Forelimb muscle (tissue), 1 donor: ENCODE data around the gene TTC9B. TPM values are rescaled to one million over a fixed set of nuclear protein-coding genes. Genes with fewer than 3 reads are reported as not detected.

ENCODE experiments used
- DNase-seq: peaks from one replicate; pipeline ENCODE4 v3.0.0-alpha.2; 2013; ENCODE audit warnings: low read depth
- polyA plus RNA-seq: library from polyadenylated mRNA; unstranded; fragments of 120-200 nt; gene quantifications from one replicate; pipeline ENCODE4 v1.2.1, GENCODE V29; 2013; ENCODE audit not compliant: insufficient read length

TTC9B gene
- polyA plus RNA-seq, 1 donor = 0.10 TPM

DNA sequence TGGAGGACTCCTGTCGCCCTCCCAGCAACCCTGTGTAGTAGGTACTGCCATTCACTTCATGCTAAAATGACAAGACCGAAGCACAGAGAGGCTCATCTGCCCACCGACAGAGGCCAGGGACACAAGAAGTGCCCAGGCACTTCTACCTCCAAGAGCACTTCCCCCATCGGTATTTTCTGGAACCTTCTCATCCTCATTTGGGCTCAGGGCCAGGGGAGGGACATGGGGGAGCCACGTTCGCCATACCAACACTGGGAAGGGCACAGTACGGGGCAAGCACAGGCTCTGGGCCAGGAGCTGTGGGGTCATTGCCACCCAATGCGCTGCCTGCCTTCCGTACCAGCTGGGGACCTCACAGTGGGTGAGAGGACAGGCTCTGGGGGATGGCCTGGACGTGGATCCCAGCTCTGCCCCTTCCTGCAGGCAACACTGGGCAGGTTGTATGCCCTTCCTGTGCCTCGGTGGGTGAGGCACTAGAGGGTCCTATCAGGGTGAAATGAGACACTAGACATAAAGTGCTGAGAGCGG is 29.6 kb upstream of the TTC9B start:
- DNase-seq = no peak

DNA sequence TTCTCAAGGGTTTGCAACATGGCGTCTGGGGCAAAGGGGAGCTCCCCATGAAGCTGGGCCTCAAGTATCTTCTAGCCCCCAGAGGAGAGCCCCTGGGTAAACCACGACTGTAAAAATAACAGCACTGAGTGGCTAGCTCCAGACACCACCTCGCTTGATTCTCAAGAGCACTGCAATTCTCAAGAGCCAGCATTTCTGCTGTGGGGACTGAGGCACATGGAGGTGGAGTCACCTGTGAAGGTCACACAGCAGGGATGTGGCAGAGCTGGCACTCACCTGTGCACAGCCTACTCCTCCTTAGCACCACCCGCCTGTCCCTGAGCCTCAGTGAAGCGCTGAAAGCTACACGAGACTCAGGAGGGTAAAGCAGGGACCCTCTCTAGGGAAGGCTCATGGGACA is 29.0 kb upstream of the TTC9B start:
- DNase-seq = no peak

DNA sequence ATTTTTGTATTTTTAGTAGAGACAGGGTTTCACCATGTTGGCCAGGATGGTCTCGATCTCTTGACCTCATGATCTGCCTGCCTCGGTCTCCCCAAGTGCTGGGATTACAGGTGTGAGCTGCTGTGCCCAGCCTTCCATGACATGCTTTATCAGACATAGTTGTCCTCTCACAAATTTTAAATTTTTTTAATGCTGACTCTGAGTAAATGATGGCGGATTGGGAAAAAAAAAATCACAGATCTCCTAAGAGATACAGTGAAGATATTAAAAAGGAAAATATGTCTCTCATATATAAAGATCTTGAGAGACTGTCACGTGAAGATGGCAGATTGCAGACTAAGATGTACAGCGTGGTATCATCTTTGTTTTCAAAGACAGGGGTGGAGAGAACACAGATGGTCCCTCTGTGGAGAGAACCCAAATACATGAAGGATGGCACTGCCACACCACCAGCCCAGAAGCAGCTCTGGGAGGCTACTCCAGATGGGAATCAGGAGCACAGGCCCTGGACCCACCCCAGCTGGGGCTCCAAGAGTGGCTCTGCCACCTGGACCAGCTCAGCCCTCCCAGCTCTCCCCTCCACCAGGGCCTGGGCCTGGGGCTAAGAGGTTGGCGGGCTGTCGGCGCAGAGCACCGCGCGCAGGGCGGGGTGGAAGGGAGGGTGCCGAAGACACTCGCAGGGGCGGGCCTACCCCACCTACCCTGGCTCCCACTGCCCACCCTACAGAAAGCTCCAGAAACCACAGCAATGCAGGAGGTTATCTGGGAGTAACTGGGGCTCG is 28.3 kb upstream of the TTC9B start:
- no peak for DNase-seq

DNA sequence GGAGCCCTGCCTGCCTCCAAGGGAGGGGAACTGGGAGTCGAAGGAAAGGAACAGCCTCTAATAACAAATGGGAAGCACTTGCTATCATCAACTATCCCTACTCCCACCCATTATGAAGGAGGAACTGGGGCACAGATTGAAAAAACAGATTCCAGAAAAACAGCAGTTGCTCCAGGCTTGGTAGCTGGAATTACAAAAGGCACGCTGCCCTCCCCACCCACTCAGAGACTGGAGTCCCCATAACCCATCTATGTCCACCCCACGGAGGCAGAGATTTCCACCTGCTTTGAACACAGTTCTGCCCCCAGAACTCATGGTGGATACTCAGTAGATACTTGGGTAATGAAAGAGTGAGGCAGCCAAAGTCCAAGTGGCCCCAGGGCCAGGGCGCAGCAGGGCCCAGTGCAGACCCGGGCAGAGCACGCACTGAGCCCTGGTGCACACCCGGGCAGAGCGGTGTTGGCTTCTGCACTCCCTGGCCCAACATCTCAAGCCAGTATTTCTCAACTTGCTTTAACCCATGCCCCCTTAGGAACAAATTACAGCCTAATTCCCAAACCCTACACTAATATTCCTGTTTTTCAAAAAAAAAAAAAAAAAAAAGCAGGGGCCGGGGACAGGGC is 27.4 kb upstream of the TTC9B start:
- no peak for DNase-seq

DNA sequence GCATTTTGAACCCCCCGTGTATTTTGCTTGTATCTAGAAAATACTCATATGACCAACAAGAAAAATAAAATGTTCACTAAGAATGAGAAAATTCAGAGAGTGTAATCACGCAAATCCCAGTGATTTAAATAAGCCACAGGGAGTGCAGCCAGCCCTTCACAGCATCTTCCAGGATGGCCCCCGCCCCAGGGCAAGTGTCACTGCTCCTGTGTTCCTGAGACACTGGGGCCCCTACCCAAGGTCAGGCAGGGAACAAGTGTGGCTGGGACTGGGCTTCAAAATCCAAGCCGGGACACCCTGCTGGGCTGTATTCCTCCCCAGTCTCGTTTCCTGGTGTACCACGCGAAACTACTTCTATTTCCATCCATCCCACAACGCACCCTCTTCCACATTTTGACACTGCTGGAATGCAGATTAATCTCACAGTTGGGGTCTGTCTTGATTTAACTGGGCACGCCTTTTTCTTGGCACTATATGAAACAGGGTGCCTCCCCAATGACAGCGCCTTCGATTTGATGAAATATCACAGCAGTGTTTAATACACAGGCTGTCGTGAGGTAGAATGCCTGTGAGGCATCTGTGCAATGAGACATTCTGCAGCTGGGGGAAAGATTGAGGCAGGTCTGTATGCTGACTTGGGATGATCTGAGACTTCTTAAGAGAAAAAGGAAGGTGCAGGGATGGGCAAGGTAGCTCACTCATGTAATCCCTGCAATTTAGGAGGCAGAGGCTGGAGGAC is 26.6 kb upstream of the TTC9B start:
- no peak for DNase-seq

DNA sequence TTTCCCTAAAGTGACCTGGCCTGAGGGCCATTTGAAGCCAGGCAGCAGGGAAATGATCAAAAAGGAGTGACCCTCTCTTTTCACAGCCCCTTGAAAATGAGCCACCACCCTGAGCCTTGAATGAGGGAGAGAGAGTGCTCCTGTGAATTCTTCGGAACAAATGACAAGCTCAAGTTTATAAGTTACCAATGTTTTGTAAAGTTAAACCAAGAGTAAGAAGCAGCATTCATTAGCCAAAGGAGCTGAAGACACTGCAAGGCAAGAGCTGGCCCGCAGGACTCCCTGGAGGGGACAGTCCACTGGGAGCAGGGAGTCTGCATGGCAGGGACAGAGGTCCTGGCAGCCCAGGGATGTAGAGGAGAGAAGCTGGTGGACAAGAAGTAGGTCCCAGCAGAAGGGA is 25.0 kb upstream of the TTC9B start:
- DNase-seq = no peak

DNA sequence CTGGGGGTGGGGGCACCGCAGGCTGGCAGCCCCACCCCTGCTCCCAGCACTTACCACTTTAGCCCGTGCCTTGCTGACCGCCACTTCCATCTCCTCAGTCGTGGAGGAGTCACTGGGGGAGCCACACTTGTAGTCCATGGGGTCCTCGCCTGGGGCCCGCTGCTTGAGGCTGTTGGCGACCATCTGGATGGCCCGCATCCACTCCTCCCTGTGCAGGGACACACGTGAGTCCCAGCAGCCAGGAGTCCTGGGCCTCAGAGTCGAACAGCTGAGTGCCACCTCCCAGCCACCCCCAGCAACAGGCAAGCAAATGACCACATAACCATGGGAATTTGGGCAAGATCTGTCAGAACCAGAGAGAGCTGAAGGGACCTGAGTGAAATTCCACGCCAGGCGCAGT is 24.3 kb upstream of the TTC9B start:
- DNase-seq = no peak

DNA sequence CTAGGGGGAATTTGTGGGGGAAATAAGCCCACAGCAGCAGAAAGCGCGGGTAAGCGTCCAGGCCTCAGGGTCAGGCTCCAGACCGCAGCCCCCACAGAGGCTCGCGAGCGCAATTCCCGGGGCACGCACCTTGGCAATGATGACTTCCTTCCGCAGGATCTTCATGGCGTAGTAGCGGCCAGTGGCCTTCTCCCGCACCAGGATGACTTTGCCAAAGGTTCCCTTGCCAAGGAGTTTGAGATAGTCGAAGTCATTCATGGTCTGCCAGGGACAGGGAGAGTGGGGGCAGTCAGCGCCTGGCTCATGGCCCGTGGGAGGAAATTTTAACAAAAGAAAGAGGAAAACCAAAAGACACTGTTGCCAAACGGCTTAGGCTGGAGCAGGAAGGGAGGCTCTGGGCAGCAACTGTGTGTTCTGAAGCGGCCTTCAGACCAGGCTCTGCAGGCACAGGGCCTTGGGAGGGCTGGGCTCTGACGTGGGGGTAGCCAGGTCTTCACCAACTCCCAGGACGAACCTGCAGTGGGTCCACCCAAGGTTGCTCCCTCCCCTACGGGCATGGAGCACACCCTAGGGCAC is 23.7 kb upstream of the TTC9B start:
- DNase-seq = peak; percentile 25

DNA sequence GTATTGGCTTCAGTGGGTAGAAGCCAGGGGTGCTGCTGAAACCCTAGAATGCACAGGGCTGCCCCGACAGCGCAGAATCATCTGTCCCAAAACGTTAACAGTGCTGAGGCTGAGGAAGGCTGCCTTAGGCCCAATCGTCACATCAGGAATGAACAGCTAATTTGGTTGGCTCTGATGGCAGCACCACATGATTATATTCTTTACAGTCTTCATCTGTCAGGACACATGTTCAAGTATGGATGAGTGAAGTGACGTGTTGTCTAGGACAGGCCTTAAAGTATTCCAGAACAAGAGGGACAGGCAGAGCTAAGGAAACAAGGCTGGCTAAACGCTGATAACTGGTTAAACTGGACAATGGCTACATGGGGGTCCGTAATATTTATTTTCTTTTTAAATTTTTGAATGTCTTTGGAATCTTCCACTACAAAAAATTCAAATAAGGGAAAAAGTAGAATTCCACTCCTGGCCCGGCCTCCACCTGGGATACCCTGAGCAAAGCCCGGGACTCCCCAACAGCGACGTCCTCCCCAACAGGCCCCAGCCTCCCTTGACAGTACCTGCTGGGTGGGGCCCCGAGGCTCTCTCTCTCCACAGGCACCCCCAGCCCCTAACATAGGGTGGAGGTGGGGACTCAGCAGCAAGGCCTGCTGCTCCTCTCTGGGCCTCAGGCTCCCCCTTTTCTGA is 23.1 kb upstream of the TTC9B start:
- DNase-seq = no peak

DNA sequence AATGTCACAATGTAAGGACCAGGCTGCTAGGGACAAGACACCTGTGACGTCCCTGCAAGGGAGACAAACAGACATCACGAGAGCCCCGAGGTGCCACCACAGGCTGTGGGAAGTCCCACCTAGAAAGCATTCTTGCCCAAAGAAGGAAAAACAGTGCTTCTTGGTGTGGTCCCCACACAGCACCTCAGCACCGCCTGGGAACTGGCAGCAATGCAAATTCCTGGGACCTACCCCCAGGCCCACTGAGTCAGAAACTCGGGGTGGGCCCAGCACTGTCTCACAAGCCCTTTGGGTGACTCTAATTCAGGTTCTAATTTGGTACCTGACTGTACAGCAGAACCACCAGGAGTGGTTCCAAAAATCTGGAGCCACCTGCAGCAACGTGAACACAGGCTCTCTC is 22.1 kb upstream of the TTC9B start:
- no peak for DNase-seq

DNA sequence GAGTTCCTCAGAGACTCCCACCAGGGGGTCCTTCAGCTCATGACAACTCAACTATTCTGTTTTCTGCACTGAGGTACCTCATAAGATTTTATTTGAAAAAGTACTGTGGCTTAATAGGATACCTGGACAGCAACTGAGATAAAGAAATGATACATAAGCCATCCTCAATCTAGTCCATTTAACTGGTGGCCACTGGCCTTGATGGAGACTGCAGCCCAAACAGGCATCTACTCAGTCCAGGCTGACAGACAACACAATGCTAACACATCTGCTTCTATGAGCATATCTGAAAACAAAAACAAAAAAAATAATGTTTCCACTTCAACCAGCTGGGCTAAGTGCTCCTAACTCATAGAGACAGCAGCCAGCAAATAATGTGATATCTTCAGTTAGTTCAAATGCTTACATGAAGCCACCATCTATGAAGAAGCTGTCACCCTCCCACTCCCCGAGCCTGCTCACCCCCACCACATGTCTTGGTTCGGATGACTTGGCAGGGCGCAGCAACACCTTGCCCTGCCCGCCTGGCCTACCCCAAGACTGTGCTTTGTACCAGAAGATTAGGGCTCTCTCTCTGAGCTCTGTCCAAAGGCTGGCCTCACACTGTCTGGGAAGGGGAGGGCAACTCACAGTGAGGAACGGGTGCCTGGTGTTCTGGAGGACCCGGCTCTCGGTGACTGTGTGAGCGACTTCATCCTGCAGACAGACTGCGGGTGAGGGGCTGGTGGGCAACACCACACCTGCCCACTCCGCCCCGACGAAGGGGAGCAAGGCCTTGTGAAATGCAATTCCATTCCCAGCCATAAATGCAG is 21.4 kb upstream of the TTC9B start:
- DNase-seq = no peak

DNA sequence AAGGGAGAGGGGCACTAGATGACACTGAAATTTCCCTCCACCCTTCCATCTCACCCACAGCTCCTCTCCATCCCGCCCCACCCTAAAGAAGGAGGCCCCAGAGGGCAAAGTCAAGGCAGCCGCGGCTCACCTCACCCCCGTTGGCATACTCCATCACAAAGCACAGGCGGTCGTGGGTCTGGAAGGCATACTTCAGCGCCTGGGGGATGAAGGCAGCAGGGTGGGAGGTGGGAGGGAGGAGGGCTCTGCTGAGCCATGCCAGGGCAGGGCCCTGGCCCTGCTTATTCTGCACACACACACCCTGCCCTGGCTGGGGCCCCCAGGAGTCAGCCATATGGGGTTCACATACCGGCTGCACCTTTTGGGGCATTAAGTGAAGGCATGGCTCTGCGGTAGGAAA is 20.6 kb upstream of the TTC9B start:
- DNase-seq = no peak

DNA sequence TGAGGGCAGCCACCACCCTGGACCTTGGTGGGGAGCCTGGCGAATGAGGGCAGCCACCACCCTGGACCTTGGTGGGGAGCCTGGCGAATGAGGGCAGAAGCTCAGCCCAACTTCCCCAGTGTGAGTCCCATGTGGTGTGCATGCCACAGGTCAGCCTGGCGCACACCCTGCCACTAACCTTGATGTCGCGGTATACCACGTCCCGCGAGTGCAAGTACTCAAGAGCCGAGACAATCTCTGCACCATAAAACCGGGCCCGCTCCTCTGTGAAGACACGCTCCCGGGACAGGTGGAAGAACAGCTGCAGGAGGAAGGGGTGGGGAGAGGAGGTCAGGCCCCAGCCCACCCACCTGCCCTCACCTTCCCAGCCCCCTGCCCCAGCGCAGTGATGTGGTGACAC is 19.6 kb upstream of the TTC9B start:
- DNase-seq = no peak

DNA sequence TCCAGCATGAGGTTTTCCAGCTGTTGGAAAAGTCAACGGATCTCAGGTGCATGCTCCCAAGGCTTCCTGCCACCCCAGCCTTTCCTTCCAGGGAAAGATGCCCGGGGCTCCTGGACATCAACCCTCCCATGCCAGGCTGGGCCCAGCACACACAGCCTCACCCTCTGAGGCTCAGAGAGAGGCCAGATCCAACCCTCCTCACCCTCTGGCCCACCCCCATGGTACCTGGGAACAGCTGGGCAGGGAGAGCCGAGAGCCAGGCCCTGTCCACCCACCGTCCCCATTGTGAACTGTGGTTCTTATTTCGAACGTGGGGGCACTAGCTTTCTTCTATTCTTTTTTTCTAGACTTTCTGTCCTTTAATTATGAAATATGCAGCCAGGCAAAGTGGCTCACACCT is 18.2 kb upstream of the TTC9B start:
- no peak for DNase-seq

DNA sequence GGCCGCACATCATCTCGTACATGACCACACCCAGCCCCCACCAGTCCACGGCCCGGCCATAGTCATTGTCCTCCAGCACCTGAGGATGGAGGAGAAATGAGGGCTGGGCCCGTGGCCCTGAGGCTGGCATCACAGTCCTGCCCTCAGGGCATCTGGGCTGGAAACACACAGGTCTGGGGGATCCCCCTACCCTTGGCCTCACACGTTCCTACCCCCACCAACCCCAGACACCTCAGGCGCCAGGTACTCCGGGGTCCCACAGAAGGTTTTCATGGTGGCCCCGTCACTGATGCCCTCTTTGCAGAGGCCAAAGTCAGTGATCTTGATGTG is 17.8 kb upstream of the TTC9B start:
- no peak for DNase-seq

DNA sequence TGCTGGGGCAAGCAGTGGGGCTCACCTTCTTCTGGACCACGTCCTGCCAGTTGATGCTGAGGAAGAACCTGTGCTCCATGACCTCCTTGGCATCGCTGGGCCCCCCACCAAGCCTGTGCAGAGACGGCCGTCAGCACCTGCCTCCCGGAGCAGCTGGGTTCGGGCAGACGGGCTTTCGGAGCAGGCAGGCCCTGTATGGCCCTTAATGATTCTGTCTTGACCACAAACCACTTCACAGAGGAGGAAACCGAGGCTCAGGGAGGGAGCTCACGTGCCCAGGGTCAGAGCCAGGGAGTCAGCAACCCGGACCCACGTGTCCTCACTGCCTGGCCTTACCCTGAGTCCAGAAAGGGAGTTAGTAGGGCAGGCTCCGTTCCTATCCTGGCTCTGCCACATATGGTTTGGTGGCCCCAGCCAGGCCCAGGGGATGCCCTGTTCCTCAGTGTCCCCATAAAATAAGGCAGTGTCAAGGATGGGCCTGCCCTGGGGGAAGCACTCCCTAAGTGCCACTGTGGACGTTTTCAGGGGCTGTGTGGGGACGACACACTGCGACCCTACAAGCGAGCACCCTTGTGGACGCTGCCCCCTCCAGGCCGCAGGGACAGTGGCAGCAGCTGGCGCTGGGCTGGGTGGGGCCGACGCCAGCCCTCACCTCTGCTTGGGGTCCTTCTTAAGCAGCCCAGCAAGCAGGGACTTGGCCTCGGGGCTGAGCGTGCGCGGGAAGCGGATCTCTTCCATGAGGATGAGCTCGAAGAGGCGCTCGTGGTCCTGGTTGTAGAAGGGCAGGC is 17.2 kb upstream of the TTC9B start:
- DNase-seq = no peak

DNA sequence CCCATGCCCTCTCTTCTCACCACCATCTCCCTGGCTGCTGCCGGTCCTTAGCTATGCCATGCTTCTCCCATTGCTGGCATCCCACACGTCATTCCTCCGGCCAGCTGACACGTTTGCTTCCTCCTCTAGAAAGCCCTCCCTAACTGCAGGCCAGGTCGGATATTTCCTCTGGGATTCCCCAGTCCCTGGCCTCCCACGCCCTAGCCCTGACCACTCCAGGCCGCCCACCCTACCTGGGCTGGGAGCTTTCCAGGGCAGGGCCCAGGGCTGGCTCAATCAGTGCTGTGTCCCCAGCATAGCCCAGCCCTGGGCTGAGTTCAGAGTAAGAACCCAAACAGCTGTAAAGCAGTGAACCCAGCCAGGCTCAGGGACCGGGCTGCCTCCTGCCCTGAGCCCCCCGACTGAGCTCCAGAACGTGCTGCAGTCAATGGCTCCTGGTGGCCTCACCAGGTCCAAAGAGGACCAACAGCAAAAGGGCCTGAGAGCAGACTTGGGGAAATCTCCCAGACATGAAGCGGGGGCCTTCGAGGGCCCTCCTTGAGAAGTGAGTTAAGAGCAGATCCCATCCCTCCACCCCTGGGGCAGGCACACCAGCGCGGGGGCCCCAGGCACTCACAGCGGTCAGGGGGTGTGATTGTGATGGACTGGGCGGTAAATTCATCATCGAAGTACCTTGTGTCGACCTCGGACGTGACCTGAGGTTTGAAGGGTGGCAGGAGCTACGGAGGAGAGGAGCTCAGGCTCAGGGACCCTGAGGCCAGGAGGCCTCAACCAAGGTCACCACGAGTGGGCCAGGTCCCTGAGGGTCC is 16.4 kb upstream of the TTC9B start:
- DNase-seq = no peak

DNA sequence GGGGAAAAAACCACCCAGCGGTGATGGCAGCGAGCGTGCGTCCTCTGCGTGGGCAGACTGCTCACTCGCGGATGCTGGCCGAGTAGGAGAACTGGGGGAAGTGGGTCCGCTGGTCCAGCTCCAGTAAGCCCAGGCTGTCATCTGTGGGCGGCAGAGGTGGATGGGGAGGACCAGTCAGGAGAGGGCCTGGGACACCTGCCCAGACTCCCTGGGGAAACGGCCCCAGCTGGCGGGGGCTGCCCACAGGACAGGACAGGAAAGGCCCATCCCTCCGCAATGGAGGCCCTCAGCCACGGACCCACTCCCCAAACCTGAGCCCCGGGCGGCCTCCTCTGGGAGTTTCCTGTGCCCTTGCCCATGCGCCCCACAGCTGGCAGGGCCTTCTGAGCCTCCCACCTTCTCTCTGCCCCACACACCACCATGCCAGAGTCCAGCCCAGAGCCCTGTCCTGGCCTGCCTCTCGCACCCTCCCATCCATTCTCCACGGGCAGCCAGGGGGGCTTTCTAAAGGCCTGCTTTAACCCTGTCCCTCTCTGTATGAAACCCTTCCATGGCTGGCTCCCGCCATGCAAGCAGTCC is 15.7 kb upstream of the TTC9B start:
- DNase-seq = no peak
